NCI-H146 treated with DMSO at 0.1 percent for 48 hours (cell line): Measurements from ENCODE around the gene POLN.

ENCODE experiments used
- DNase-seq: peaks from one replicate; lab custom pipeline; 2025; ENCODE audit not compliant: unreplicated experiment; lab: John Stamatoyannopoulos, UW

POLN gene

GRCh38 chr4:2062808-2063524, 179.0 kb downstream of the POLN start:
- DNase-seq: no peak

- DNase-seq: no peak
Observed at GRCh38 chr4:2062168-2062807, 179.6 kb downstream of the POLN start.

- DNase-seq: no peak
Observed at GRCh38 chr4:2061186-2062131, 180.5 kb downstream of the POLN start.

GRCh38 chr4:2060611-2061185, 181.2 kb downstream of the POLN start:
- DNase-seq: no peak

GRCh38 chr4:2059726-2060602, 182.0 kb downstream of the POLN start:
- no peak for DNase-seq

- peak; percentile 28 for DNase-seq
Observed at GRCh38 chr4:2059046-2059725, 182.7 kb downstream of the POLN start, which contains the start of gene NAT8L. Gene NAT8L (plus strand): TSS chr4:2059327. CDS start chr4:2059512, 185 bp downstream.

- peak; percentile 10 for DNase-seq
Observed at GRCh38 chr4:2058264-2059045, 183.5 kb downstream of the POLN start.

- DNase-seq: no peak
Observed at GRCh38 chr4:2057382-2058065, 184.4 kb downstream of the POLN start.

GRCh38 chr4:2054217-2054616, 187.7 kb downstream of the POLN start:
- DNase-seq: no peak

GRCh38 chr4:2051086-2051485, 190.8 kb downstream of the POLN start:
- DNase-seq: no peak

- no peak for DNase-seq
Observed at GRCh38 chr4:2049811-2050210, 192.1 kb downstream of the POLN start.

GRCh38 chr4:2049381-2049780, 192.5 kb downstream of the POLN start:
- no peak for DNase-seq

- DNase-seq: no peak
Observed at GRCh38 chr4:2048831-2049230, 193.1 kb downstream of the POLN start.

- no peak for DNase-seq
Observed at GRCh38 chr4:2047781-2048581, 193.9 kb downstream of the POLN start.

GRCh38 chr4:2047031-2047660, 194.8 kb downstream of the POLN start:
- DNase-seq: no peak

GRCh38 chr4:2046031-2046961, 195.6 kb downstream of the POLN start:
- DNase-seq: no peak
